Activated naive CD8-positive, alpha-beta T cell (primary cell): ENCODE data around the gene FOXD4L4.
"Not testable (repeated sequence)": the region's sequence is repeated elsewhere in the genome, so short reads cannot be mapped to it uniquely, and the experiment has no call there.

Experiments used
- H3K27ac Mint-ChIP-seq: one replicate; pipeline ENCODE4 v1.8.0; 2021; ENCODE audit warnings: mixed read lengths
- H3K27me3 Mint-ChIP-seq: one replicate; pipeline ENCODE4 v1.8.0; 2021; ENCODE audit warnings: mixed read lengths
- H3K36me3 Mint-ChIP-seq: one replicate; pipeline ENCODE4 v1.8.0; 2021; ENCODE audit warnings: mixed read lengths
- H3K4me1 Mint-ChIP-seq: one replicate; pipeline ENCODE4 v1.8.0; 2021; ENCODE audit warnings: low read depth, mixed read lengths
- H3K4me3 Mint-ChIP-seq: one replicate; pipeline ENCODE4 v1.8.0; 2021; ENCODE audit warnings: mild to moderate bottlenecking, mixed read lengths
- H3K9me3 Mint-ChIP-seq: one replicate; pipeline ENCODE4 v1.8.0; 2021; ENCODE audit warnings: low read depth, mixed read lengths

FOXD4L4 gene

DNA sequence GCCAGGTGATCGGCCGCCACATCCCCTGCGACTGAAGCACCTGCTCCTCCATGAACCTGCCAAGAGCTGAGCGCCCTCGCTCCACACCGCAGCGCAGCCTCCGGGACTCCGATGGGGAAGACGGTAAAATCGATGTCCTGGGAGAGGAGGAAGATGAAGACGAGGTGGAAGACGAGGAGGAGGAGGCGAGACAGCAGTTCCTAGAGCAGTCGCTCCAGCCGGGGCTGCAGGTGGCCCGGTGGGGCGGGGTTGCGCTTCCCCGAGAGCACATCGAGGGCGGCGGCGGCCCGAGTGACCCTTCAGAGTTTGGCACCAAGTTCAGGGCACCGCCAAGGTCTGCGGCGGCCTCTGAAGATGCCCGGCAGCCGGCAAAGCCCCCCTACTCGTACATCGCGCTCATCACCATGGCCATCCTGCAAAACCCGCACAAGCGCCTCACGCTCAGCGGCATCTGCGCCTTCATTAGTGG, at the start of gene FOXD4L4:
TSS of gene FOXD4L4 (plus strand) at position 51 of the 469 bp plus-strand sequence. CDS start at position 51, 0 bp downstream.
- not testable (repeated sequence) for H3K36me3 Mint-ChIP-seq, H3K4me1 Mint-ChIP-seq, H3K9me3 Mint-ChIP-seq, H3K4me3 Mint-ChIP-seq, H3K27me3 Mint-ChIP-seq, H3K27ac Mint-ChIP-seq

DNA sequence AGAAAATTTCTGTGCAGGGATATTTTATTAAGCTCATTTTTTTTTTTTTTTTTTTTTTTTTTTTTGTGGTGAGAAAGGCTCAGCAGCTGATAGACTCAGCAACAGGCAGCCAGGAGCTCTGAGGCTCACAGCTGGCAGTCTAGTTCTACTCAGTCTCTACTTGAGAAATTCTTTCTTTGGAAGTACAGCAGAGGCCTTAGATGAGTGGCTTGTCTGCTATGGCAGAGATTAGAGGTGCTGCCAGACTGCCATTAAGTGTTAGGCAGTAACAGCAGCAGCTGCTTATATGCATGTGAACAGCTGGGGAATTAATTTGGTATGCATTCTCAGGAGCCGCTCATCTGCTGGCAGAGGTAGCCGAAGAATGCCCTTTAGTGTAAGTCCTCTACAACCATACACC, 33.4 kb upstream of the FOXD4L4 start:
- H3K27ac Mint-ChIP-seq, H3K4me3 Mint-ChIP-seq: not testable (repeated sequence)

DNA sequence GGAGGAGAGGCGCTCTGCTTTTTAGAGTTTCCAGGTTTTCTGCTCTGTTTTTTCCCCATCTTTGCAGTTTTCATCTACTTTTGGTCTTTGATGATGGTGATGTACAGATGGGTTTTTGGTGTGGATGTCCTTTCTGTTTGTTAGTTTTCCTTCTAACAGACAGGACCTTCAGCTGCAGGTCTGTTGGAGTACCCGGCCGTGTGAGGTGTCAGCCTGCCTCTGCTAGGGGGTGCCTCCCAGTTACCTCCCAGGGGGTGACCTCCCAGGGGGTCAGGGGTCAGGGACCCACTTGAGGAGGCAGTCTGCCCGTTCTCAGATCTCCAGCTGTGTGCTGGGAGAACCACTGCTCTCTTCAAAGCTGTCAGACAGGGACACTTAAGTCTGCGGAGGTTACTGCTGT, 22.5 kb upstream of the FOXD4L4 start:
- not testable (repeated sequence) for H3K27ac Mint-ChIP-seq, H3K4me1 Mint-ChIP-seq, H3K36me3 Mint-ChIP-seq, H3K4me3 Mint-ChIP-seq, H3K9me3 Mint-ChIP-seq, H3K27me3 Mint-ChIP-seq

More for the DNA sequence above, 33.4 kb upstream of the FOXD4L4 start:
- H3K27me3 Mint-ChIP-seq, H3K9me3 Mint-ChIP-seq, H3K4me1 Mint-ChIP-seq, H3K36me3 Mint-ChIP-seq: not testable (repeated sequence)

GRCh38 chr9:65738133-65738532, 1.2 kb downstream of the FOXD4L4 start:
- not testable (repeated sequence) for H3K36me3 Mint-ChIP-seq, H3K9me3 Mint-ChIP-seq, H3K4me1 Mint-ChIP-seq, H3K27me3 Mint-ChIP-seq, H3K4me3 Mint-ChIP-seq, H3K27ac Mint-ChIP-seq
